ENCODE results near the gene SERPINB7.

DNA sequence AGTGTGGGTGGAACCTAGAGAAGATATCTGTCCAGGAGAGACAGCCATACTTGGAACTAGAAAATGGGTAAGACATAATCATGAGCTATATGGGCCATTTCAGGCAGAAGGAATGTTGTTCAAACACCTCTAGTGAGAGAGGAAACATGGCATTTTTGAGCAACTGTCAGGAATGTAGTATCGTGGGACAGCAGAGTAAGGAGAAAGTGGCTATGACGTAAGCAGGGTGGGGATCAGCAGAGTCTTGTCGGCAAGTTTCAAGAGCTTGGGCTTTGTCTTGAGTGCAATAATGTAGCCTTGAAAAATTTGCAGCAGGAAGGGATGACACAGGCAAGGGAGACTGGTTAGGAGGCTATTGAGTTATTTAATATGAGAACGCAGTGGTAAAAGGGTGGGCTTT lies 20.4 kb downstream of the SERPINB7 start:
- TF ChIP-seq EZH2phosphoT487 (IDR thresholded peaks at IDR 0.05; ENCODE audit: insufficient read depth, low read depth), result no peak
- no peak for TF ChIP-seq EZH2 (IDR thresholded peaks at IDR 0.05; ENCODE audit: insufficient read depth, poor library complexity, severe bottlenecking)
